Heart left ventricle (tissue), 13 donors: ENCODE data around the gene KIF5A.

Experiments
- POLR2A ChIP-seq, 2 donors: fragments of 450-650 bp; IDR thresholded peaks; one replicate each; pipeline ENCODE4 v1.6.1; 2017; ENCODE audit warnings: antibody characterized with exemption in 2 of 2, mild to moderate bottlenecking in 2 of 2, moderate library complexity in 2 of 2
- TF ChIP-seq, protein P1 (sequence below), 12 donors: fragments of 200-600 bp; sonication (generic) in 4 of 12; IDR thresholded peaks; one replicate each; pipeline versions ENCODE4 v1.5.0 to v1.8.0; 2018 to 2022; ENCODE audit warnings: antibody characterized with exemption in 12 of 12, mild to moderate bottlenecking in 5 of 12
- donor health status: ischemic (EF 13 %, LVEDD 7.1; RV severe dilation, severe dysfunction).
- donor health status: DM: no; HTN: yes; CAD: no.
- donor health status: DM: no; HTN: no; CAD: no.
- donor health status: ischemic (EF 25% LVEDD 6.9; RV normal size, moderate dysfunction).
- donor health status: ischemic (EF 25% LVEDD 5.7; RV mildly dilated, moderate dysfunction).
- donor health status: ischemic (EF 35%, LVEDD 5.7; RV mildly dilated, moderate dysfunction).
- donor health status: nonischemic (EF 11% LVEDD 7.7; RV severe dilation, severe dysfunction).
- donor health status: DM: yes; HTN: yes; CAD: no.
- donor health status: PGD.
- donor health status: ischemic (EF 29% LVEDD 5.4; RV normal size, mild dysfunction).
- donor health status: nonischemic (EF 23%, LVEDD 6.1; RV moderate dilation, normal function).

DNA sequence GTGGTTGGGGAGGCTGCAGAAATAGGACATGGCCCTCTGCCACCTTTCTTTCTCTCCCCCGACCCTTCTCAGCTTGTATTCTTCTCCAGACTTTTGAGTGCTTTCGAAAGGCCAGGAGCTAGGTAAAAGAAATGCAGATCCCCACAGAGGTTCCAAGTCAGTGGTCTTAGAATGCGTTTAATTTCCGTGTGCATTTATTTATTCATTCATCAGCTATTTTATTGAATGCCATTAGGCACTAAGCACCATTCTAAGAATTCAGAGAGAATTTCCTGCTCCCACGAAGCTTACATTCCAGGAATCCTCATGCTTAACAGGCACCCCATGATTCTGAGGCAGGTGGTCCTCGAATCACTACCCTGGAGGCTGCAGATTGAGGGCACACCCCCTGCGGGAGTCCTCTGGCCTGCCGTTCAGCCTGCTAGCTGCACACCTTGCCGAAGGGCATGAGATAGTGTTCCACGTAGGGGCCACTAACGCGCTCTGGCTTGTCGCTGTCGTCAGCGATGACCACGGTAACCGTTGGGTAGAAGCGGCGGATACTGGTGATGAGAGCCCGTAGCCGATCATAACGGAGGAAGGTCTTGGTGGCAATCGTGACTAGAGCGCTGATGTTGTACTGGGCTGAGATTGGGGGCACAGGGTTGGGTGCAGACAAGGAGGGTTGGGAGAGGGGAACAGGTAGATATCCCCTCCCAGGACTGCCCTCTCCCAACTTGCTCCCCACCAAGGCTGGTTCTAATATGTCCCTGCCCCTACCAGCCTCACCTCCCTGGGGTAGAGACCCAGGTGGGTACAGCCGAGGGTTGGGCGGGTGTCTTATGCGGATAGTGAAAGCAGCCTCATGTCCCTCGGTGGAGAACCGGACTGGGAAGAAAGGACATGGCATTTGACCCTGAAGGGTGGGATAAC, 78.7 kb downstream of the KIF5A start:
- TF ChIP-seq, protein P1, sequence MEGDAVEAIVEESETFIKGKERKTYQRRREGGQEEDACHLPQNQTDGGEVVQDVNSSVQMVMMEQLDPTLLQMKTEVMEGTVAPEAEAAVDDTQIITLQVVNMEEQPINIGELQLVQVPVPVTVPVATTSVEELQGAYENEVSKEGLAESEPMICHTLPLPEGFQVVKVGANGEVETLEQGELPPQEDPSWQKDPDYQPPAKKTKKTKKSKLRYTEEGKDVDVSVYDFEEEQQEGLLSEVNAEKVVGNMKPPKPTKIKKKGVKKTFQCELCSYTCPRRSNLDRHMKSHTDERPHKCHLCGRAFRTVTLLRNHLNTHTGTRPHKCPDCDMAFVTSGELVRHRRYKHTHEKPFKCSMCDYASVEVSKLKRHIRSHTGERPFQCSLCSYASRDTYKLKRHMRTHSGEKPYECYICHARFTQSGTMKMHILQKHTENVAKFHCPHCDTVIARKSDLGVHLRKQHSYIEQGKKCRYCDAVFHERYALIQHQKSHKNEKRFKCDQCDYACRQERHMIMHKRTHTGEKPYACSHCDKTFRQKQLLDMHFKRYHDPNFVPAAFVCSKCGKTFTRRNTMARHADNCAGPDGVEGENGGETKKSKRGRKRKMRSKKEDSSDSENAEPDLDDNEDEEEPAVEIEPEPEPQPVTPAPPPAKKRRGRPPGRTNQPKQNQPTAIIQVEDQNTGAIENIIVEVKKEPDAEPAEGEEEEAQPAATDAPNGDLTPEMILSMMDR (IDR thresholded peaks at IDR 0.05) = no peak
- TF ChIP-seq POLR2A (IDR thresholded peaks at IDR 0.05) = no peak
